Ascending aorta (tissue), 2 donors: ENCODE measurements around the gene HLA-B. TPM values are rescaled to one million over a fixed set of nuclear protein-coding genes. Genes with fewer than 3 reads are reported as not detected.

Experiments used
- DNase-seq, 2 donors: peaks; one replicate each; pipeline ENCODE4 v3.0.0-alpha.2; 2019; ENCODE audit warnings: low spot score in 2 of 2
- H3K27ac ChIP-seq, 2 donors: fragments of 200-600 bp; sonication (generic); one replicate each; pipeline ENCODE4 v1.5.1; 2016 to 2017; ENCODE audit warnings: mild to moderate bottlenecking in 1 of 2
- H3K27me3 ChIP-seq: fragments of 200-600 bp; sonication (generic); one replicate; pipeline ENCODE4 v1.5.1; 2017
- H3K36me3 ChIP-seq, 2 donors: fragments of 200-600 bp; sonication (generic); one replicate each; pipeline ENCODE4 v1.5.1; 2016
- H3K4me1 ChIP-seq, 2 donors: fragments of 200-600 bp; sonication (generic); one replicate each; pipeline ENCODE4 v1.5.1; 2016 to 2017; ENCODE audit warnings: mild to moderate bottlenecking in 1 of 2
- H3K4me3 ChIP-seq, 2 donors: fragments of 200-600 bp; sonication (generic); one replicate each; pipeline ENCODE4 v1.5.1; 2016 to 2017; ENCODE audit warnings: mild to moderate bottlenecking in 1 of 2
- H3K9me3 ChIP-seq, 2 donors: fragments of 200-600 bp; sonication (generic); one replicate each; pipeline ENCODE4 v1.5.1; 2016
- intact Hi-C: fragments of 100-400 bp; cut with DNase I; formaldehyde crosslinking; loops from one replicate; pipeline ENCODE4 v1.15.1; 2023
- total RNA-seq: library from RNA; depleted of rRNA; stranded (reverse); fragments of >200 nt; gene quantifications from one replicate; pipeline ENCODE4 v1.1.0, GENCODE V29; 2016
- TF ChIP-seq, protein P1 (sequence below), 3 experiments: fragments of 200-600 bp in 2 of 3; fragments of 450-650 bp in 1 of 3; sonication (generic) in 2 of 3; IDR thresholded peaks; one replicate each; pipeline ENCODE4 v1.5.1; 2016 to 2019; ENCODE audit warnings: antibody characterized with exemption in 3 of 3, mild to moderate bottlenecking in 1 of 3, moderate library complexity in 1 of 3

The HLA-B gene
- total RNA-seq, 1 donor from 2014 or later, result 1,833 TPM

- Histone ChIP-seq H3K4me3 (peak overlapping the region; percentile 46 to 57), H3K9me3 (peaks cover 0 to 2% of the 10 kb centered on the region in 2 donors), H3K27me3 (no peaks in the 10 kb centered on the region), H3K4me1 (peaks cover 0 to 3% of the 10 kb centered on the region in 2 donors), H3K27ac (no peak overlapping the region), H3K36me3 (no peaks in the 10 kb centered on the region)
- TF ChIP-seq, protein P1, sequence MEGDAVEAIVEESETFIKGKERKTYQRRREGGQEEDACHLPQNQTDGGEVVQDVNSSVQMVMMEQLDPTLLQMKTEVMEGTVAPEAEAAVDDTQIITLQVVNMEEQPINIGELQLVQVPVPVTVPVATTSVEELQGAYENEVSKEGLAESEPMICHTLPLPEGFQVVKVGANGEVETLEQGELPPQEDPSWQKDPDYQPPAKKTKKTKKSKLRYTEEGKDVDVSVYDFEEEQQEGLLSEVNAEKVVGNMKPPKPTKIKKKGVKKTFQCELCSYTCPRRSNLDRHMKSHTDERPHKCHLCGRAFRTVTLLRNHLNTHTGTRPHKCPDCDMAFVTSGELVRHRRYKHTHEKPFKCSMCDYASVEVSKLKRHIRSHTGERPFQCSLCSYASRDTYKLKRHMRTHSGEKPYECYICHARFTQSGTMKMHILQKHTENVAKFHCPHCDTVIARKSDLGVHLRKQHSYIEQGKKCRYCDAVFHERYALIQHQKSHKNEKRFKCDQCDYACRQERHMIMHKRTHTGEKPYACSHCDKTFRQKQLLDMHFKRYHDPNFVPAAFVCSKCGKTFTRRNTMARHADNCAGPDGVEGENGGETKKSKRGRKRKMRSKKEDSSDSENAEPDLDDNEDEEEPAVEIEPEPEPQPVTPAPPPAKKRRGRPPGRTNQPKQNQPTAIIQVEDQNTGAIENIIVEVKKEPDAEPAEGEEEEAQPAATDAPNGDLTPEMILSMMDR (IDR thresholded peaks at IDR 0.05), result peak; percentile 89 to 93 (median 93)
- peak; percentile 52 to 87 for DNase-seq
- intact Hi-C loops, result loop anchor here (1.0 kb wide), 2 partner anchors 170 to 230 kb away; no protein-coding TSS in a partner anchor
These were observed 9.9 kb upstream of the HLA-B start for GRCh38 chr6:31366693-31367470.

GRCh38 chr6:31365864-31366263 lies 8.9 kb upstream of the HLA-B start:
- Histone ChIP-seq H3K27ac (no peak overlapping the region), H3K27me3 (no peaks in the 10 kb centered on the region), H3K4me1 (peaks cover 0 to 3% of the 10 kb centered on the region in 2 donors), H3K36me3 (no peaks in the 10 kb centered on the region), H3K9me3 (no peaks in the 10 kb centered on the region), H3K4me3 (no peak overlapping the region)
- intact Hi-C loops, result no loop called here
- TF ChIP-seq, protein P1 (IDR thresholded peaks at IDR 0.05), result no peak
- no peak for DNase-seq

DNA sequence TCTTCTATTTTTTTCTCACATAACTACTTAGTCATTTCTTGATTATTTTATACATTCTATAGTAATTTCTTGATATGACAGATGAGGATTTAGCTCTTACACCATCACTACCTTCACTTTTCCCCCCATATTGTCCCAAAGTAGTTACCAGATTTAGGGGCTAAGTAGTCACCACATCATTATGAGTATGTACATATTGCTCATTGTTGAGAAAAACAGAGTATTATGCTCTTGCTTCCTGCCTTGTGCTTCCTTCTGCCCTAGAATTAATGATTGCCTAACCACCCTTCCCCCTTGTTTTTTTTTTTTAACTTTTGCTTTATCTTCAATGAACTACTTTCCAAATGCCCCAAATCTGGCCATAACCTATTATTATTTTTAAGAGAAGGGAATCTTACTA lies 6.8 kb upstream of the HLA-B start:
- H3K27ac ChIP-seq, result no peak overlapping the region
- no peaks in the 10 kb centered on the region for H3K27me3 ChIP-seq
- H3K36me3 ChIP-seq, result no peaks in the 10 kb centered on the region
- TF ChIP-seq, protein P1 (IDR thresholded peaks at IDR 0.05), result no peak
- H3K4me3 ChIP-seq, result no peak overlapping the region
- DNase-seq, result no peak
- H3K4me1 ChIP-seq, result peaks cover 0 to 3% of the 10 kb centered on the region in 2 donors
- H3K9me3 ChIP-seq, result no peaks in the 10 kb centered on the region
- intact Hi-C loops, result no loop called here

DNA sequence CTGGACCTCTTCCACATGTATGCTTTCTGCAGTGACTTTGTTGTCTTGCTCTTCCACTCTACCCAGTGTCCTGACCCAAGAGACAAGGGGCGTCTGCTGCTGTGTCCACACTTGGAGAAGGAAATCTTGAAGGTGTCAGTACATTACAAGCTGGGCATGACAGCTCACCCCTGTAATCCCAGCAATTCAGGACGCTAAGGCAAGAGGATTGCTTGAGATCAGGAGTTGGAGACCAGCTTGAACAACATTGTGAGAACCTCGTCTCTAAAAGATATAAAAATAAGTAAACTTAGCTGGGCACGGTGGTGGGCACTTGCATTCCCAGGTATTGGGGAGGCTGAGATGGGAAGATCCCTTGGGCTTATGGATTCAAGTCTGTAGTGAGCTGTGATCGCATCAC lies 5.8 kb upstream of the HLA-B start:
- Histone ChIP-seq H3K4me3 (no peak overlapping the region), H3K27me3 (no peaks in the 10 kb centered on the region), H3K27ac (no peak overlapping the region), H3K36me3 (no peaks in the 10 kb centered on the region), H3K4me1 (peaks cover 0 to 3% of the 10 kb centered on the region in 2 donors), H3K9me3 (no peaks in the 10 kb centered on the region)
- intact Hi-C loops, result no loop called here
- no peak for DNase-seq
- TF ChIP-seq, protein P1 (IDR thresholded peaks at IDR 0.05), result no peak

GRCh38 chr6:31359581-31359980 lies 2.6 kb upstream of the HLA-B start:
- intact Hi-C loops, result no loop called here
- H3K9me3 ChIP-seq, result no peaks in the 10 kb centered on the region
- TF ChIP-seq, protein P1 (IDR thresholded peaks at IDR 0.05), result no peak
- peaks cover 0 to 5% of the 10 kb centered on the region in 2 donors for H3K4me1 ChIP-seq
- H3K27me3 ChIP-seq, result no peaks in the 10 kb centered on the region
- H3K4me3 ChIP-seq, result no peak overlapping the region
- H3K36me3 ChIP-seq, result peaks cover 3% of the 10 kb centered on the region in 2 donors
- H3K27ac ChIP-seq, result no peak overlapping the region
- DNase-seq, result no peak
